ENCODE measurements around the gene LMBRD2.

- TF ChIP-seq EZH2 (IDR thresholded peaks at IDR 0.05; ENCODE audit: borderline replicate concordance, low read depth, low read length, severe bottlenecking) (no peak), CTCF (IDR thresholded peaks at IDR 0.05; ENCODE audit: borderline replicate concordance, extremely low read depth, low read length, poor library complexity, severe bottlenecking) (no peak)
Observed at GRCh38 chr5:36193746-36194145, 42.1 kb upstream of the LMBRD2 start.

Measured in DND-41 (cell line).